HCT116 (cell line): ENCODE data around the gene TMF1.

Experiments used
- ATF3 ChIP-seq: IDR thresholded peaks from 2 replicates; pipeline ENCODE4 v1.6.1; 2012
- CTCF ChIP-seq, 3 experiments: fragments of 200-600 bp in 1 of 3; sonication (generic) in 1 of 3; IDR thresholded peaks in 2 of 3; conservative IDR thresholded peaks in 1 of 3; 2 replicates each; pipeline ENCODE4 v1.5.1; 2012 to 2017; ENCODE audit warnings: low read depth in 2 of 3, low read length in 2 of 3, antibody characterized with exemption in 1 of 3, borderline replicate concordance in 1 of 3, control low read depth in 1 of 3, mild to moderate bottlenecking in 1 of 3, mixed read lengths in 1 of 3, mixed run types in 1 of 3, moderate library complexity in 1 of 3; ENCODE audit not compliant: insufficient read depth in 1 of 3
- EZH2 ChIP-seq: fragments of 200-600 bp; sonication (generic); IDR thresholded peaks from 2 replicates; pipeline ENCODE4 v1.6.1; 2017; ENCODE audit warnings: antibody characterized with exemption, mixed run types
- EZH2phosphoT487 ChIP-seq: fragments of 200-600 bp; IDR thresholded peaks from 2 replicates; pipeline ENCODE4 v1.6.1; 2018; ENCODE audit warnings: antibody characterized with exemption, borderline replicate concordance
- FOSL1 ChIP-seq: IDR thresholded peaks from 2 replicates; pipeline ENCODE4 v1.6.1; 2012; ENCODE audit warnings: low read depth
- POLR2A ChIP-seq: IDR thresholded peaks from 2 replicates; pipeline ENCODE4 v1.7.0; 2011; ENCODE audit warnings: borderline replicate concordance; ENCODE audit not compliant: insufficient read depth, insufficient read length; ENCODE audit errors: extremely low read depth
- POLR2AphosphoS5 ChIP-seq: IDR thresholded peaks from 2 replicates; pipeline ENCODE4 v1.6.1; 2011; ENCODE audit warnings: mild to moderate bottlenecking, low read depth, low read length, moderate library complexity
- RAD21 ChIP-seq: IDR thresholded peaks from 2 replicates; pipeline ENCODE4 v1.6.1; 2012; ENCODE audit warnings: low read depth, mild to moderate bottlenecking
- REST ChIP-seq: IDR thresholded peaks from 2 replicates; pipeline ENCODE4 v1.6.1; 2012; ENCODE audit warnings: low read depth
- SP1 ChIP-seq: IDR thresholded peaks from 2 replicates; pipeline ENCODE4 v1.6.1; 2012; ENCODE audit warnings: low read depth
- ZNF274 ChIP-seq: fragments of 200-500 bp; sonication (Bioruptor generic); IDR thresholded peaks from 2 replicates; pipeline ENCODE4 v1.6.1; 2014; ENCODE audit warnings: mild to moderate bottlenecking, low read depth, low read length, inconsistent platforms

GRCh38 chr3:69008980-69009379 is 43.2 kb downstream of the TMF1 start:
- TF ChIP-seq ATF3 (no peak), SP1 (no peak), CTCF (IDR thresholded peaks at IDR 0.05 in 2 of 3, conservative IDR thresholded peaks at IDR 0.05 in 1 of 3; ENCODE audit: borderline replicate concordance in 1 of 3, insufficient read depth in 1 of 3, low read depth in 2 of 3, low read length in 2 of 3) (no peak), POLR2A (no peak), EZH2 (no peak), RAD21 (no peak), ZNF274 (no peak), REST (no peak), POLR2AphosphoS5 (no peak), EZH2phosphoT487 (no peak), FOSL1 (no peak)
